Stimulated activated CD4-positive, alpha-beta T cell treated with anti-CD3 and anti-CD28 coated beads, Interleukin-4, amount 100 ng/mL, for 48 hours (primary cell): ENCODE measurements around the gene ADAM17.
"Not testable (repeated sequence)": the region's sequence is repeated elsewhere in the genome, so short reads cannot be mapped to it uniquely, and the experiment has no call there.

Experiments
- DNase-seq, 2 donors: peaks; one replicate each; pipeline ENCODE4 v3.0.0-alpha.2; 2020; ENCODE audit warnings: low read depth in 2 of 2

ADAM17 gene

GRCh38 chr2:9565436-9566153 lies 10.0 kb upstream of the ADAM17 start:
- no peak for DNase-seq

GRCh38 chr2:9560628-9561027 lies 5.0 kb upstream of the ADAM17 start:
- no peak for DNase-seq

GRCh38 chr2:9558948-9559381 lies 3.3 kb upstream of the ADAM17 start:
- no peak for DNase-seq

GRCh38 chr2:9556121-9556743 lies 602 bp upstream of the ADAM17 start:
- DNase-seq: peak in 1 of 2 donors; percentile 22

- DNase-seq: no peak
Observed at GRCh38 chr2:9554921-9555296, 721 bp downstream of the ADAM17 start.

GRCh38 chr2:9552219-9553178 lies 3.1 kb downstream of the ADAM17 start:
- DNase-seq: no peak

- not testable (repeated sequence) for DNase-seq
Observed at GRCh38 chr2:9550859-9551391, 4.7 kb downstream of the ADAM17 start.

GRCh38 chr2:9549420-9549819 lies 6.2 kb downstream of the ADAM17 start:
- no peak for DNase-seq

GRCh38 chr2:9548506-9548905 lies 7.1 kb downstream of the ADAM17 start:
- DNase-seq: no peak

- no peak for DNase-seq
Observed at GRCh38 chr2:9547262-9547991, 8.2 kb downstream of the ADAM17 start.

- DNase-seq: no peak
Observed at GRCh38 chr2:9545502-9545901, 10.1 kb downstream of the ADAM17 start.

- no peak for DNase-seq
Observed at GRCh38 chr2:9543557-9543956, 12.1 kb downstream of the ADAM17 start.

- no peak for DNase-seq
Observed at GRCh38 chr2:9539531-9539930, 16.1 kb downstream of the ADAM17 start.

- DNase-seq: no peak
Observed at GRCh38 chr2:9538000-9538507, 17.6 kb downstream of the ADAM17 start.

GRCh38 chr2:9536504-9536903 lies 19.1 kb downstream of the ADAM17 start:
- DNase-seq: no peak

GRCh38 chr2:9535177-9535576 lies 20.5 kb downstream of the ADAM17 start:
- no peak for DNase-seq

GRCh38 chr2:9533663-9534062 lies 22.0 kb downstream of the ADAM17 start:
- no peak for DNase-seq

- DNase-seq: no peak
Observed at GRCh38 chr2:9532421-9532820, 23.2 kb downstream of the ADAM17 start.

GRCh38 chr2:9527995-9528787 lies 27.4 kb downstream of the ADAM17 start:
- DNase-seq: no peak

- no peak for DNase-seq
Observed at GRCh38 chr2:9525266-9525665, 30.4 kb downstream of the ADAM17 start.
